Measurements from ENCODE around the gene EGFL8. TPM values are rescaled to one million over a fixed set of nuclear protein-coding genes. Genes with fewer than 3 reads are reported as not detected.

EGFL8 gene
- total RNA-seq, 4 donors from 2014 or later = 7.3 to 66.5 (median 15.4) TPM

DNA sequence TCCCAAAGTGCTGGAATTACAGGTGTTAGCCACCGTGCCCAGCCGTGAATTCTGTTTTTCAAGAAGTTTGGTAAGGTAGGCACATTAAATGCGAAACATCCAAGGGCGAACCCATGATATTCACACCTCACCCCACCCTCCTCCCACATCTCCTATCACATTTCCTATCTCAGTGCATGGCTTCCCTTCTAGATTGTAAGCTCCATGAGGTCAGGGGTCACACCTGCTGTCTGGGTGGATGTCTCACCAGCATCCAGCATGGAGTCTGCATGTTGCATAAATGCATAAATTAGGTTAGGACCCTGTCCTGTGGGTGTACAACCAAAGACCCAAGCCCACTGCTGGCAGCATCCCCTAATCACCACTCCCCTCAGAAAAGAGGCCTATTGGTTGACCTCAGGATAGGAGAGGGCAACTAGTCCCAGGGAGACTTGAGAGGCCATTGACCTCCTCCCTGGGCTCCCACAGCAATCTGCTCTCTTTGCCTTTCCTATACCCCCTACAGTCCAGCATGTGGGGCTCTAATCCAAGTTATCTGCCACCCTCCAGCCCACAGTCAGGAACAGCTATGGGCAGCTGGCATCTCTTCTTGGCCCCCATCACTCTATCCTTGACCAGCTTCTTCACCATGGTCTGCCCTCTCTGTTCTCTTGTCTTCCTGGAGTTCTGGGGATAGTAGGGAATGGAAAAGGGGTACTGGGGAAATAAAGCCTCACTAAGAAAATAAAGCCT is 16.8 kb upstream of the EGFL8 start:
- no peaks in the 10 kb centered on the region for H3K27me3 ChIP-seq
- no peaks in the 10 kb centered on the region for H3K9me3 ChIP-seq
- TF ChIP-seq POLR2A (IDR thresholded peaks at IDR 0.05) (no peak), EP300 (IDR thresholded peaks at IDR 0.05) (no peak), POLR2AphosphoS5 (IDR thresholded peaks at IDR 0.05) (no peak)
- TF ChIP-seq, protein P1, sequence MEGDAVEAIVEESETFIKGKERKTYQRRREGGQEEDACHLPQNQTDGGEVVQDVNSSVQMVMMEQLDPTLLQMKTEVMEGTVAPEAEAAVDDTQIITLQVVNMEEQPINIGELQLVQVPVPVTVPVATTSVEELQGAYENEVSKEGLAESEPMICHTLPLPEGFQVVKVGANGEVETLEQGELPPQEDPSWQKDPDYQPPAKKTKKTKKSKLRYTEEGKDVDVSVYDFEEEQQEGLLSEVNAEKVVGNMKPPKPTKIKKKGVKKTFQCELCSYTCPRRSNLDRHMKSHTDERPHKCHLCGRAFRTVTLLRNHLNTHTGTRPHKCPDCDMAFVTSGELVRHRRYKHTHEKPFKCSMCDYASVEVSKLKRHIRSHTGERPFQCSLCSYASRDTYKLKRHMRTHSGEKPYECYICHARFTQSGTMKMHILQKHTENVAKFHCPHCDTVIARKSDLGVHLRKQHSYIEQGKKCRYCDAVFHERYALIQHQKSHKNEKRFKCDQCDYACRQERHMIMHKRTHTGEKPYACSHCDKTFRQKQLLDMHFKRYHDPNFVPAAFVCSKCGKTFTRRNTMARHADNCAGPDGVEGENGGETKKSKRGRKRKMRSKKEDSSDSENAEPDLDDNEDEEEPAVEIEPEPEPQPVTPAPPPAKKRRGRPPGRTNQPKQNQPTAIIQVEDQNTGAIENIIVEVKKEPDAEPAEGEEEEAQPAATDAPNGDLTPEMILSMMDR (IDR thresholded peaks at IDR 0.05) = no peak
- WGBS = 81% methylated on average over 4 of the region's 4 CpGs
- DNase-seq (ENCODE audit: low spot score in 2 of 2) = no peak
- peak overlapping the region; percentile 49 for H3K4me3 ChIP-seq
- no peak overlapping the region for H3K27ac ChIP-seq
- H3K36me3 ChIP-seq = no peaks in the 10 kb centered on the region
- H3K4me1 ChIP-seq = peaks cover 23% of the 10 kb centered on the region

DNA sequence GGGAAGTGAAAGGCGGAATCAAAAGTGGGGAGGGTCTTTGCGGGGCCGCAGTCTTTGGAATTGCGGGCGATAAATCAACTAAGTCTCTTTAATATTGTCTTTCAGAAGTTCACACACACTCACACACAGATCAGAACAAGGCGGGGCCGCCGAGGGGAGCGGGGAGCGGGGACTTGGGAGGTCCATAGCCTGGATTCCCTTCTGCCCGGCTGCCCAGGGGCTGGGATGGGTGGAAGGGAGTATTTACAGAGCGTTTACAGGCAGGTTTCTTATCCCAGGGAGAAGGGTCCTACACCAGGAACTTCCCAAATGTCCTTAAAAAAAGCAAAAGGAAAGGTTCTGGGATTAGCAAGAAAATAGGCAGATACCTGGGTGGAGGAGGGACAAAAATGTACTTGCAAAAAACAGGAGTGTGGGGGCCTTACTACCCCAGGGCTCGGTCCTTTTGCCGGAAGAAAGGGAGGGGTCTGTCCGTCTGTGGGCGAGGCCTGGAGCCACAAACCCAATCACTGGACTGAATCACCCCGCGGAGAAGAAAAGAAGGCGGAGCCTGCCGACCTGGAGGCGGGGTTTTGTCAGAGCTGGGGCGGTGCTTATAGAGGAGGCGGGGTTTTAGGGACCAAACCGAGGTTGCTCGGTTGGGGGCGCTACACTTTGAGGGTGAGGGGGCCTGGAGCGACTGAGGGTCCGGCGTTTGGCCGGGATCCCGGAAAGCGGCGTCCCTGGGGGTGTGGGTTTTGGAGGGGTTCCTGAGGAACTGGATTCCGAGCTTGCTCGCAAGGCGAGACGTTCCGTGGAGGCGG is 15.9 kb upstream of the EGFL8 start:
- TF ChIP-seq POLR2A (IDR thresholded peaks at IDR 0.05) (no peak), EP300 (IDR thresholded peaks at IDR 0.05) (no peak), POLR2AphosphoS5 (IDR thresholded peaks at IDR 0.05) (no peak)
- TF ChIP-seq, protein P1 (IDR thresholded peaks at IDR 0.05) = peak; percentile 3 to 23
- Histone ChIP-seq H3K27ac (no peak overlapping the region), H3K4me3 (peak overlapping the region; percentile 49), H3K9me3 (no peaks in the 10 kb centered on the region), H3K27me3 (no peaks in the 10 kb centered on the region), H3K36me3 (no peaks in the 10 kb centered on the region), H3K4me1 (peaks cover 32% of the 10 kb centered on the region)
- WGBS = 27% methylated on average over 39 of the region's 39 CpGs
- peak; percentile 86 to 88 for DNase-seq (ENCODE audit: low spot score in 2 of 2)

DNA sequence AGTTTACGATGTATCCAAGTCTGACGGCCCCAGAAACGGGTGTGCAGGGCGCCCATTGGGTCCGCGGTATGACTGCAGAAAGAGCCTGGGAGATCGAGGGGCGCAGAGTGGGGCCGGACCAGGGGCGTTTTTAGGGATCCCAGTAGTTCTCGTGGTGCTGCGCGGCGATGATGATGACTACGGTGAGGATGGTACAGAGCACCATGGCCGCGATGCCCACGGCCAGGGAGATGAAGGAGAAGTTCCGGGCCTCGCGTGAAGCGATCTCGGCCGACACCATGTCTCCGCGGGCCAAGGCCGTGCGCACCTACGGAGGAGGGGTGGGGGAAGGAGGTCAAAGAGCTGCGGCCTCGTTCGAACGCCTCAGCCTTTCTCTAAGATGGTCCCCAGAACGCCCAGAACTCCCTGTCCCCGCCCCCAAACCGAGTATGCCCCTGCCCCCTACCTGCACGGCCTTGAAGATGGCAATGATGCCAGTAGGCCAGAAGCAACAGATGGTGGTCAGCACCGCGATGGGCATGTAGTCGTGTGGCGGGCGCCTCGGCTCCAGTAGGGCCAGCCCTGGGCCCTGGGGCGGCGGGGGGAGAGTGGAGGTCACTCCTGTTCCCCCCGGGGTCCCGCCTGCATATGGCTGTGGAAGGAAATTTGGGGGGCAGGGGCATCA is 15.2 kb upstream of the EGFL8 start:
- H3K4me3 ChIP-seq = peak overlapping the region; percentile 49
- no peak for DNase-seq (ENCODE audit: low spot score in 2 of 2)
- H3K9me3 ChIP-seq = no peaks in the 10 kb centered on the region
- H3K27ac ChIP-seq = no peak overlapping the region
- peaks cover 34% of the 10 kb centered on the region for H3K4me1 ChIP-seq
- 52% methylated on average over 27 of the region's 47 CpGs for WGBS
- no peaks in the 10 kb centered on the region for H3K36me3 ChIP-seq
- no peaks in the 10 kb centered on the region for H3K27me3 ChIP-seq
- TF ChIP-seq EP300 (IDR thresholded peaks at IDR 0.05) (no peak), POLR2AphosphoS5 (IDR thresholded peaks at IDR 0.05) (no peak), POLR2A (IDR thresholded peaks at IDR 0.05) (no peak)
- TF ChIP-seq, protein P1 (IDR thresholded peaks at IDR 0.05) = no peak

DNA sequence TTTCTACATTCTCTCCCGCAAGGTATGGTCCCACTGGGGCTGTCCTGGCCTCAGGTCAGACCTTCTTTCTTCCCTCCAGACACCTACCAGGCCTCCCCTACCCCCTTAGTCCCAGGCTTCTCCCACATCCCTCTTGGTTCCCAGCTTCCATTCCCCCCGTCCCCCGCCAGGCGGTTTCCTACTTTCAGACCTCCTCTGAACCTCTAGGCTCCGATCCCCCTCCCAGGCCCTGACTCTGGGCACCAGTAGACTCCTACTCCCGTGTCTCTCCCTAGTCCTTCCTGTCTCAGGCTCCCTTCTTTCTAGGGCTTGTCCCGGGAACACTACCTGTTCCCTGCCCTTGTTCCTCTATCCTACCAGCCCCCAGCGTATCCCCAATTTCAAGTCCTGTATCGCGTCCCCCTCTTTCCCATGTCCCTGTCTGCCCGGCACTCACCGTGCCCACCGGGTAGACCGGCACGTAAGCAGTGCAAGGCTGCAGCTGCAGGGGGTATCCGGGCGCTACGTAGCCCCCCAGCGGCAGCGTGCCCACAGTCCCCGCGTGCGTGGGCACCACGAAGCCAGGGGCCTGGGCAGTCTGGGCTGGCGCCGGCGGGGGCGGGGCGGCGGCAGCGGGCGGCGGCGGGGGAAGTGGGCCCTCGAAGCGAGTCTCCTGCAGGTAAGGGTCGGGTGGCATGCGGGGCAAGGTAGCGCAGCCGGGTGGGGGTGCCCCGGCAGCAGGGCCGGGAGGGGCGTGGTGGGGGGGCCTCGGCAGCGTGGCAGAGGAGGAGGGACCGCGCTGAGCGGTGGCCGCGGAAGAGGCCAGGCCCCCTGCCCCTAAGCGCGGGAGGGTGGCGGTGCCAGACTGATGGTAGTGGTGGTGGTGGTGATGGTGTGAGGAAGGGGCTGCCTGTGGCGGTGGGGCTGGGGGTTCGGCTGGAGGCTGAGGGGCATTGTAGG is 14.2 kb upstream of the EGFL8 start:
- no peak for TF ChIP-seq POLR2AphosphoS5 (IDR thresholded peaks at IDR 0.05)
- TF ChIP-seq, protein P1 (IDR thresholded peaks at IDR 0.05) = no peak

More for the DNA sequence above, 14.2 kb upstream of the EGFL8 start:
- no peak for DNase-seq (ENCODE audit: low spot score in 2 of 2)
- H3K27ac ChIP-seq = no peak overlapping the region
- no peaks in the 10 kb centered on the region for H3K36me3 ChIP-seq
- peaks cover 40% of the 10 kb centered on the region for H3K4me1 ChIP-seq
- H3K9me3 ChIP-seq = no peaks in the 10 kb centered on the region
- no peak overlapping the region for H3K4me3 ChIP-seq
- H3K27me3 ChIP-seq = no peaks in the 10 kb centered on the region
- WGBS = 65% methylated on average over 53 of the region's 55 CpGs

All from suprapubic skin (tissue), 4 donors.